Right hindlimb (tissue), 1 donor: ENCODE measurements around the gene CABP2.

Source experiments
- DNase-seq: peaks from one replicate; pipeline ENCODE4 v3.0.0-alpha.2; 2018

Gene CABP2

DNA sequence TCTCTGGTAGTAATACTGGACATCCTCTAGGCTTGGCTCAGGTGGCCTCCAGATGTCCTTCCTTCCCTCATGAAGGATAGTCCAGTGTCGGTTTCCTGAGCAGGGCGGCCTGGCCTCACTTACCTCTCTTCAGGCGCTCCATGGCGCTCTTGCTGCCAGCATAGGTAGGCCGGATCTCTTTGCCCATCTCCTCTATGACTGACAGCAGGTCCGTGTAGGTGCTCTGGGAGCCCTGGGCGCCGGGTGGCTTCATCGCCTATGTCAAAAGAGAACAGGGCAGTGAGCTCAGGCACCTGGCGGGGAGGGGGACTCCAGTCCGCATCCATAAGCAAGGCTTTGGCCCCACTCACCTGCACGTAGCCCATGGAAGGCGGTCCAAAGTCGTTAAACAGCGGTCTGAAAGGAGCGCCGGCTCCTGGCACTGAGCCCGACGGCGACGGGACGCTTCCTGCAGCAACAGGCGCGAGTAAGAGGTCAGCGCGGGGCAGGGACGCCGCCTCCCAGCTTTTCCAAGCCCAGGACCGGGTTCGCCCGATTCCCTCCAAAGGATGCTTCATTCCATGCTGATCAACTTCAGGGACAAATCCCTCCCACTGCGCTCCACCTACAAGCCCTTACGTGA, 15.9 kb downstream of the CABP2 start:
- no peak for DNase-seq

DNA sequence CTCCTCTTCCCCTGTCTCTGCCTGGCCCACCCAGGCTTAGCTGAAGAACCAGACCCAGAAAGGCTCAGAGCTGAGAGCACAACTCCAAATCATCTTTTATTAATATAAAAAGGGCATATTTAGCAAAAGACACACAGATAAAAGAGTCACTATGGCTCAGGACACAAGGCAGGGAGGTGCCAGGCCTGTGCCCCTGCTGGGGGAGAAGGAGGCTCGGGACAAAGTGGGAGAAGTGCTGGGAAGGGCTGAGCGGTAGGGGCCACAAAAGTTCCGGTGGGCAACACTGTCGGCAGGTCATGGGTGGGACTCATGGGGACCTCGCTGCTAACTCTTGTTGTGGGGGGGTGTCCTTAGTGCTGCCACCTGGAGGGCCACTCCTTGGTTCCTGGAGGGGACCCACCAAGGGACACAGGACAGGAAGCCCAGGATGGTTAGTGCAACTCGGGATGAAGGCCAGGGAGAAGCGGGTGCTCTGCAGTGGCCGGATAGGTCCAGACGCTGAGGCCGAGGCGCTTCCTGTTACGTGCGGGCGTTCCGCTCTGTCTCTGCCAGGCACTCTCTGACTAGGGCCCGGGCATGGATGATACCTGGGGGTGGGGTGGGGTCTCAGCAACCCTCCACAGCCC, 16.7 kb downstream of the CABP2 start:
- no peak for DNase-seq

DNA sequence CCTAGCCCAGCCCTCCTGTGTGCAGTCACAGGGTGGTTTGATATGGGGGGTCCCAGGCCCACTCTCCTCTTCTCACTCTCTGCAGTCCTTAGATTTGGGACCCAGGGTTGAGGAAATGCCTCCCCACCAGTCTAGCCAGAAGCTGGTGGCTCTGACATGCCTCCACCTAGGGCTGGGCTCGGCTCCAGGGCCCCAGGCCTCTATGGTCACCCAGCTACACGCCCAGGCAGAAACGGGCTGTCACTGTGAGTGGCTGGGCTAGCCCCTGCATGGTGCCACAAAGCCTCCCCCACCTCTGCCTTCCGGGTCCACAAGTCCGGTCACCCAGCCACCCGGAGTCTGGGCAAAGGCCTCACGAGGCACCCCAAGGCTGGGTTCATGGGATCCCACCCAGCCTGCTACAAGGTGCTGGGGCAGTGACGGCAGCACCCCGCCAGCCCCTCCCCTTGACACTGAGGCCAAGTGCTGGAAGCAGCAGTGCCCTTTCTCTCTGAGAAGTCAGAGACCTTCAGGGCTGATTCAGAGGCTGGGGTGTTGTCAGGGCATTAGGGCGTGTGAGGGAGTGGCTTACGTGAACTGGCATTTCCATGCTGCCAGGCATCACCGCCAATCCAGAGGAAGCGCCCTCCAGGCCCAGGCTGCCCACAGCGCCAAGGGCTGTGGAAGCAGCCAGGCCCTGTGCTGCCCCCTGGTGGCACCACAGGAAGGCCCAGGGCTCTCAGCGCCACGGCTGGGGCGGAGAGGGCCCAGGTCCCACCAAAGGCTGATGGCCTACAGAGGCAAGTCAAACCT, 17.4 kb downstream of the CABP2 start:
- DNase-seq, result peak; percentile 85

DNA sequence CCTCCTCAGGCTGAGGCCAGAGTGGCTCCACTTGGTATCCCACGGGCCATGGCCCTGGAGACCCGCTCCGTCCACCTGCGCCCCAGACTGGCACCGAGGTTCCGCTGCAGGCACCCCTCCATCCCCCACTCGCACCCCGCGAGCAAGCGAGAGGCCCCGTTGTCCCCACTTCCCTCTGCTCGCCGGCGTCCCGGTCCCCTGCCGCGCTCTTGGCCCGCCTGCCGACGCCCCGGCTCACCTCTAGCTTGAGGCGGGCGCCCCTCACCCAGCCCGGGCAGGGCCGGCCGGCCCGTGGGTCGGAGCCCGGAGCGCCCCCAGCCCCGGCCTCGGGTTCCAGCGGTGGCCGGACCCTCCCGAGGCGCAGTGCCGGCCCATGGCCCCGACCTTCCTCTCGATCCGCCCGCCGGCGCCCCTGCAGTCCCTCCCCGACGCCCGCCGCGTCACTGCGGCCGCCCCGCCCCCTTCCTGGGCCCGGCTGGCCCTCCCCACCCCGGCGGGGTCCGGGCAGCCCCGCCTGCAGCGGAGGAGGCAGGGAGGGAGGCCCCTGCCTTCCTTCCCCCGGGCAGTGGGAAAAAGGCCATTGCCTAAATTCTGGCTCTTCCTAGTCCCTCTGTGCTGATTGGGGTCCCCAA, 18.2 kb downstream of the CABP2 start, which contains the start of gene PITPNM1:
Gene PITPNM1, minus strand, starts transcription at position 414 of the 632 bp plus-strand sequence. CDS start 1,183 bp downstream, outside the sequence.
- DNase-seq, result peak; percentile 81

DNA sequence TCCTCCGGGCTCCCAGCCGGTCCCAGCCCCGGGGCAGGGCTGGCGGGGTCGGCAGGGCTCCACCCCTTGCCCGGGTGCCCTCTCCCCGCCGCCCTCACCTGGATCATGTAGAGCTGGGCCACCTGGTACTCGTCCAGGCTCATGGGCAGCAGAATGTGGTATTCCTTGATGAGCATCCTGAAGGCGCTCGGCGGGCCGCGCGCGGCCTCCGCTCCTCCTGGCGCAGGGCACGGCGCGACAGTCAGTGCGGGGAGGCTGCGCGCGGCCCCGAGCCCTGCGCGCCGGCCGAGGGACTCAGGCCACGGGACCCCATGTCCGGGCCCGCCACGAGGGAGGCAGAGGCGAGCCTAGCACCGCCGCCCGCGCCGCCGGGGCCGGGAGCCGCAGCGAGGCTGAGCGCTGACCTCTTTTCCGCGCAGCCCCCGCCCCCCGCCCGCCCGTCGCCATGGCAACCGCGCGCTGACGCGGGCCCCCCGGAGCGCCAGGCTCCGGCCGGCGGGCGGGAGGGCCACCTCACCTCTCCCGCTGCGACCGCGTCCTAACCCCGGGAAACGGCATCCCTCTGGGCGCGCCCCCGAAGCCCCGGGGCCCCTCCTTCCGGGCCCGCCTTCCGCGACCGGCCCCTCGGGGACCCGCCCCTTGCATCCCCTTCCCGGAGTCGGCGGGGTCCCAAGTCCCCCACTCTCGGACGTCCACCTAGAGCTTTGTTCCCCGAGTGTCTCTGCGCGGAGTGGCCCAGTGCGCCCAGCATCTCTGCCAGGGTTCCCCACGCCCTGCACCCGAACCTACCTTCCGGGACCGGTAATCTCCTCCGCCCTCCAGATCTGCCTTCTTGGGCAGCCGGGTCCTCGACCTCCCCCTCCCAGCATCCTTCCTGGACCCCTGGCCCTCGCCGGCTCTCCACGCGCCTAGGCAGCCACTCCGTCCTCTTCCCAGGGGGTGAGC, 19.0 kb downstream of the CABP2 start:
- DNase-seq, result peak; percentile 51

DNA sequence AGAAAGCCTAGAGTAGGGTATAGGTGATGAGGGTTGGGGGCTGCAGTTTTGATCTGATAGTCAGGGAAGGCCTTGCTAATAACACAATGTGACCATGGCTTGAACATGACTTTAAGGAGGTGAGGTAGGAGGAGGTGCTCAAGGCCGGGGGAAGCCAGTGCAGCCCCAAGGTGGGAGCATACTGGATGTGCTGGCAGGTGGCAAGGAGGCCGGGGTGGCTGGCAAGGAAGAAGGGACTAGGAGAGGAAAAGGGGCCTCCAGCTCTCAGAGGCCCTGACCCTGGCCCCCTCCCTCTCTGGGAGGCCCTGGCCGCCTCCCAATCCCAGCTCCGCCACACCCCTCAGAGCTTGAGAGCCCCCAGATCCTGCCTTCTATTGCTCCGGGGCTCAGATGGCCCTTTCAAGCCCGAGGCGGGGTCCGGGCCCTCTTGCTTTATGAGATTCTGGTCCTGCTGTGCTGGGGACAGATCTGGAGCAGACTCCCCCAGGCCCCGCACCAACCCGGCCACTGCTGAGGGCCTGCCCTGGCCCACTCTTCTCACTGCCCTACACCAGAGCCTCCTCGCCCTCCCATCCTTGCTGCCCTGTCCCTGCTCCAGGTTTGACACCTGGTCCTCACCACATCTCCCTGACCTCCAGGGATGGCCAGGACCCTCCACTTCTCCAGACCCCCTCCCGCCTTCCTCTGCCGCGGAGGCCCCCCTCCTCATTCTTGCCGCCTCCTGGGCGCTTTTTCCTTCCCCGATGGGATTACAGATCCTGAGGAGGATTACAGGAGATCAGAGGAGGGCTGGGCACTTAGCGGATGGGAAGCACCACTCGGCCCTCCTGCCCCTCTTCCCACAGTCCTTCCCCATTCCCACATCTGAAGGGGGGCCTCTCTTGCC, 19.9 kb downstream of the CABP2 start:
- no peak for DNase-seq

DNA sequence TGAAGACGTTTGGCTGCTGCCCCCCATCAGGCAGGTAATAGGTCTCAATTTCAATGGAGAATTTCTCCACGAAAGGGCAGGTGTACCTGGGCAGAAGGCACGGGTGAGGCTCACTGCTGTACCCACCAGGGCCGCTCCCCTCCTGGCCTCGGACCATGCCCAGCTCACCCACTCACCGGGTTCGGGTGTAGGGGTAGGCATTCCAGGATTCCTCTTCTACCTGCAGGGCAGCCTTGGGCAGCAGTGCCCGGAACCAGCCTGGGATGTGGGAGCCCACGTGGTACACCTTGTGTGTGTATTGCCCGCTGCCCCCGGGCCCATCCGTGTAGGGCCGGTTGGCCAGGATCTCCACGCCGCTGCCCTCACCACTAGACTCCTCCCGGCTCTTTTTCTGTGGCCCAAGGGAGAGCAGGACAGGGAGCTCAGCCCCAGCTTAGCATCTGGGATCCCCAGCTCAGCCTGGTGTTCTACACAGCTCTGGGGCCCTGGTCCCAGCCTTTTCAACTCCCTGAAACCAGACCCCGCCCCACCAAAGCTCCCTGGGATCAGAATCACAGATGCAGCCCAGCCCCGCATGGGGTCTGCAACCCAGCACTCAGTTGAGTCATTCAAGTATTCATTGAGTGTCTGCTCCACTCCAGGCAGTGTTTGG, 20.8 kb downstream of the CABP2 start:
- DNase-seq, result no peak

DNA sequence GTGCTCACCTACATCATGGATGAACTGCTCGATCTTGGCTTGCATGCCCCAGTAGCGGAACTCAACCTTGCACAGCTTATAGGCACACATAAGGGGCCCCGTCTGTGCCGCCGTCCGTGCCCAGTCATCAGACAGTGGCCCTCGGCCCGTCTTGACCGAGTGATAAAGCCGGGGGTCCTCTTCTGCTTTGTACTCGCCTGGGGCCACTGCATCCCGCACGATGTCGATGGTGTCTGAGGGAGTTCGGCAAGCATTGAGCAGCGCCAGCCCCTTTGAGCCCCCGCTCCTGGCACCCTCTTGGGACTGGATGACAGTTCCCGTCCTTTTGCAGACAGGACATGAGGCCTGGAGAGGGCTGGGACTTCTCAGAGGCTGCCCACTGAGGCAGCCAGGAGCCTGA, 21.4 kb downstream of the CABP2 start:
- DNase-seq, result no peak

DNA sequence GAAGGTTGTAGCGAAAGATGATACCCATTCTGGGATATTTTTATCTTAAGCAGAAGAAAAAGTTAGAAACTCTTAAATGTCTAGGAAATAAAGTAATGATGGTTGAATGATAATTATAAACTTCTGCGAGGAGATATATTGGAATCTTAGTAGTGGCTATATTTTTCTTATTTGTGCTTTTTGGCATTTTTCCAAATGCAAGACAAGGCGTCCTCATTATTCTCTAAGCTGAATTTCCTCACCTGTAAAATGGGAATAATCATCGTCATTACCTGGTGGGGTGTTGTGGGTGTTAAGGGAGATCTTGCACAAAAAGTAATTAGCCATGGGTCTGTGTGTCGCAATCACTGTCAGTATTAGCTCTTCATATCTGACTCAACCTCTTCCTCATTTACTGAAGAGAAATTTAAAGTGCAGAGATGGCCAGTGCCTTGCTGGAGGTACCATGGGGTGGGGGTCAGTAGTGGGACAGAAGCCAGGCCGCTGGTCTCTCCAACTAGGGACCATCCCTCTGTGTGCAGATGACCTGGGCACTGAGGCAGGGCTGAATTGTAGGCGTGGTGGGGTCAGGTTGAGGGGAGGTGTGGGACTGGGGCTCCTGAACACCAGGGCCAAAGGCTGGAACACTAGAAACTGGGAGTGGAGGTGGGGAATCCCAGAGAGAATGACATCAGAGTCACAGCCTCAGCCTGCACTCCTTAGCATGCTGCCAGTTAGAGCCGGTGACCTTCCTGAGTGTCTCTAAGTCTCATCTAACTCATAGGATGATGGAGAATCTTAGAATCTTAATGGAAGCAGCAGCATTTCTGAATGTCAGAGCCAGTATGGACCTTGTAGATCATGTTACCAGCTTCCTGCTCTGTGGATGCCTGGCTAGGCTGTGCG, 22.2 kb downstream of the CABP2 start:
- DNase-seq, result no peak

DNA sequence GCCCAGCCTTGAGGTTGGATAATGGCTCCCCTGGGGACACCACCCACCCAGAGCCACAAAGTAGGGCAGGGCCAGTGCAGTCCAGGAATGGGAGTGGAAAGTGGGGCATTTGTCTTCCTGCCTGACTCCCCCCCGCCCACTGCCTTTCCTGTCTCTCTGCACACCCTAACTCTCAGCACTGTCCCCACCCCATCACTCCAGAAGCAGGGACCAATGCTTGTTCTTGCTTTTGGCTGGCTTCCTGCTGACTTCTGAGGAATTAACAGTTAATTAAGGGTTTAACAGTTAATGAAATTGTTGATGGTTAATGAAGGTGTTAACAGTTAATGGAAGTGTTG, 22.8 kb downstream of the CABP2 start:
- no peak for DNase-seq

DNA sequence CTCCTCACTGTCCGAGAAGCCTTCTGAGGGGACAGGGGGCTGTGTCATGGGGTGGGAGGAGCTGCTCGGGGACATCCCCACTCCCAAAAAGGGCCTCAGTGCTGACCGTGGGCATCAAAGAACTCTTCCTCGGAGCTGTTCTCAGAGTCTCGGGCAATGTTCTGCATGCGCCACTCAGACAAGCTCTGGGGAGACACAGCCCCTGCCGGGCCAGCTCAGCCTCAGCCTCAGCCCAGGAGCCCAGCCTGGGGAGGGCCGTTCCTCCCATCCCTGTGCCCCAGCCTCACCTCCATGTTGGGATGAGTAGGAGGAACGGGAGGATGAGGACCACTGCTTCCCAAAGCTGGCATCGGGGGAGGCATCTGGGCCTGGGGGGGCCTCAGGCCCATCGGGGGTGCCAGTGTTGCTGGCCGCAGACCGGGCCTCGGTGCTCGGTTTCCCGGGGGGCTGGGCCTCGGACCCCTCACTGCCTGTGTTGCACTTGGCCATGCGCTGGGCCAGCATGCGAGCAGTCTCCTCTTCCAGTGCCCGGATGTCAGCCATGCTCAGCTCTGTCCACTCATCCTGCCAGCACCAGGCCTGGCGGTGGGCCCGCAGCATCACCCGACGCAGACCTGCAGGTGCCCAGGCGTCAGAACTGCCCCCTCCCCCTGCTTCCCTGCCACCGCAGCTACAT, 23.3 kb downstream of the CABP2 start:
- no peak for DNase-seq

DNA sequence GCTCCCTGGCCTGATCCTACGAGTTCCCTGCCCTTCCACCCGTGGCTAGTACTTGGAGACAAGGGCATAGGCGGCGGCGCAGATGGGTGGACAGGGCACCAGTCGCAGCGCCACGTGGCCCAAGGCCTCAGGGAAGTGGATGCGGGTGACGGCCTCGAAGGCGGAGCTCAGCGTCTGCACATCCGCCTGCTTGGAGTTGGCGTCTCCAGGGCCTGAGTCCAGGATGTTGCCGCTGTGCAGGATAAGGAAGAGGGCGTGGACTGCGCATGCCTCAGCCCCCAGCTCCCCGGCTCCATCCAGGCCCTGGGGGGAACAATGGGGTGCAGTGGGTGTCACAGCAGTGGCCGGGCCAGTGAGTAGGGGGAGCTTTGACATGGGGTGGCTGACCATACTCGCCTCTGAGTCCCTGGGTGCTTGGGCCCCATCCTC, 24.7 kb downstream of the CABP2 start:
- no peak for DNase-seq

DNA sequence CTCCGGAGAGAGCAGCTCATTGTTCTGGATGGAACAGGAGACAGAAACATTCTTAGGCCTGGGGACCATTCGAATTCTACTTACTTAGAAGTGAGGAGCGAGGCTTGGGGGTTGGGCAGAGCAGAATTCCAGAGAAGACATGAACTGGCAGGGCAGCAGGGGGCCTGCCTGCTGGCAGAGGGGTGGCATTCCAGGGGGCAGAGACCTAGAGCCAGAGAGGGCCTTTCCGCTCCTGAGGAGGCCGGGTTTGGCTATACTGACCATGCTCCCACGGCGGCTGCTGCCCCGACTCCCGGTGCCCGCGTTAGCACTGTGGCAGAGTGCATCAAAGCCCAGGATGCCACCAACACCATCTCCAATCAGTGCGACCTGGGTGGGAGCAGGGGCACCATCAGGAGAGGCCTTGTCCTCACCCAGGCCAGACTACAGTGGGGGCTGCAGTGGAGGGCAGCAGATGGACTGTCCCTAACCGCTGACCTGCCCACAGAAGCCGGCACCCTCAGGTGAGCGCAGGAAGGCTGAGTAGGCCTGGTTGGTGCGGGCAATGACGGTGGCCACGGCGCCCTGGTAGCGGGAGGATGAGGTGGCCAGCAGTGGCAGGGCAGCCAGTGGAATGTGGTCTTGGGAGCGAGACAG, 25.5 kb downstream of the CABP2 start:
- no peak for DNase-seq

DNA sequence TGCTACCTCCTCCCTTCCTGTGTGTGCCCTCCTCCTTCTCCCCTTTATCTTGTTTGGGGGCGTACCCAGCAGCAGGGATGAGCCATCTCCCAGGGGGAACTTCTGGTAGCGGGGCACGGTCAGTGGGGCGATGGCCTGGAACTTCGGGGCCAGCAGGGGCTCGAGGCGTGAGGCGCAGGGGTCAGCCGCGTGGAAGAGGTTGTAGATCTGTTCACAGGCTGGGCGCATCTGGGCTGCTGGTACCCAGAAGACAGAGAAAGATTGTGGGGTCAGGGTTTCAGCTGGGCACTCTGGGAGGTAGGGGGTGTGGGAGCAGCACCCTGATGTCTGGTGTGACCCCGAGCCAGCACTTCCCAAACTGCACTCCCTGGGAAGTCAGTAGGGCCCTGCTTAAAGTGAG, 27.1 kb downstream of the CABP2 start:
- no peak for DNase-seq

DNA sequence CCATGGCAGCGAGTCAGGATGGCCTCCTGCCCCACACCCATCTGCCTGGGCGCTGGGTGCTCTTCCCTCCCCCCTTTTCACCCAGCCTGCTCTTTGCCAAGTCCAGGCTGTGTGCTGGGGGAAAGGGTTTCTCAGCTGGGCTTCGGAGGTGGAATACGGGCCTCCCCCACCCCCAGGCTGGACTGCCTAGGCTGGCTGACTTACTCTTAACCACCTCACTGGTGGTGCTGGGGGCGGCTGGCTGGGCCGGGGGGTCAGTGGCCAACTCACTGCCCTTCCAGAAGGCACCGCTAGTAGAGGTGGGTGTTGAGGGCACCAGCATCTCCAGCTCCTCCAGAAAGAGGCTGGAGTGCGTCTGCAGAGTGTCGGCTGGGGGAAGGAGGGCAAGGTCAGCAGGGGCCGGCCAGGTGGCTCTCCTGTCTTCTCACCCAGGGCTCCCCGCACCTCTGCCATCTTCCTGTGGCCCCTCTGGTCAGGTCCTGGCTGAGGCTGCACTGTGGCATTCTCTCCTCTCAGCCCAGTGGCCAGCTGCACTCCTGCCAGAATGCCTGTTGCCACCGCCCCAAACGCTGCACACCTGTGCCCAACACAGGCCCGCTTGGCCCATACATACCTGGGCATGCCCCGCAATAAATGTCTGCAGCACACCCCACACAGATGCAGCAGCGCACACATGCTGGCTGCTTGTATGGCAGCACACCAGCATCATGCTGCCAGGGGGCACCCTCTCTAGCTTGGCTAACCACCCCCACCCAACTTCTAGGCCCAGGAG, 27.8 kb downstream of the CABP2 start:
- DNase-seq, result no peak

DNA sequence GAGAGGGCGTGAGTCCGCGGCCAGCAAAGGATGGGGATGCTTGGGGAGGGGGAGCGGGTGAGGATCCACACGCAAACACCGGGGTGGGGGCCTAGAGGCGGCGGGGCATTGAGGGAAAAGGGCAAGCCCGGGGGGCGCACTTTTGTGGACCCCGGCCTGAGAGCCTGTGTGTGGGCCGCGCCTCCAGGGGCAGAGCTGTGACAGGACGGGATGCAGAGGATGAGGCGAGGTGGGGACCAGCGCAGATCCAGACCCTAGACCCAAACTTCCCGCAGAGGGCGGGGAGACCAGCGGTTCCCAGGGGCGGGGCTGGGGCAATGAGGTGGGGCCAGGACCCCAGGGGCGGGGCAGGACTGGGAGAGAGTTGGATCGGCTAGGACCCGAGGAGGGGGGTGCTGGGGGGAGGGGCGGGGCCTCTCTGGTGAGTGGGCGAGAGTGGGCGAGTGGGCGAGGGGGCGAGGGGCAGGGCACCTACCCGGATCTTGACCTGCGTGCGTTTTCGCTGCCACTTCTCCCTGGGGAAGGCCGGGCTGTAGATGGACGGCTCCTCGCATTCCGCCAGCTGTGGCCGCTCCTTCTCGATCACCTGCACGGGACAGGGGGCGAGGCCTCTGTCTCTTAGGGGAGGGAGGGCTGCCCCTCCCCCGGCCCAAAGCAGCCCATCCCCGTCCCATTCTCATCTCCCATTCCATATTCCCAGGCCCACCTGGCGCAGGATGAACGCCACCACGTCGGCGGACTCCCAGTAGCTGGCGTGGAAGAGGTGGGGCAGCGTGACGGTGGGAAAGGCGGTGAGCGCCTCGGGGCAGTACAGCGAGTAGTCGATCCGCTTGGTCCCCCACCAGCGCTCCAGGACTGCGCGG, 28.6 kb downstream of the CABP2 start:
- no peak for DNase-seq
